K562 (cell line): ENCODE measurements around the gene PARP11. TPM values are rescaled to one million over a fixed set of nuclear protein-coding genes. Genes with fewer than 3 reads are reported as not detected.

Experiments
- ATAC-seq: fragments of 200-7000 bp; cut with Tn5 transposase; 3 replicates; pipeline ENCODE4 v1.9.1; 2020; ENCODE audit warnings: moderate library complexity
- BruUV-seq: library from RNA; stranded (reverse); fragments of 400-500 nt; replicated peaks from 2 replicates; lab custom pipeline; 2021; lab: Mats Ljungman, UMichigan
- CTCF ChIA-PET: fragments of 300-600 bp; formaldehyde crosslinking; extraction: SDS; loops from one replicate; lab custom pipeline; 2021; ENCODE audit warnings: low intra/inter-chr PET ratio; lab: Yijun Ruan, JAX
- POLR2A ChIA-PET: fragments of 300-600, 350-650 bp; sonication (Branson Sonifier 250); formaldehyde crosslinking; extraction: SDS; loops from one replicate; lab custom pipeline; 2021; ENCODE audit warnings: antibody characterized with exemption, inconsistent platforms; lab: Yijun Ruan, JAX
- DNase-seq, 4 experiments: peaks; one replicate each; pipeline versions ENCODE4 v3.0.0 to v3.0.0-alpha.2; 2011 to 2018; ENCODE audit warnings: low spot score in 3 of 4, mixed read lengths in 3 of 4; ENCODE audit errors: extremely low read depth in 1 of 4
- FAIRE-seq: peaks from 2 replicates; lab custom pipeline; 2011; peaks lifted over from hg19 to GRCh38; lab: Jason Lieb, UNC
- H2AFZ ChIP-seq: 2 replicates; pipeline ENCODE4 v1.6.0; 2011; ENCODE audit warnings: low read depth, low read length, control low read depth, inconsistent platforms
- H3K27ac ChIP-seq: fragments of 200-600 bp; 3 replicates; pipeline ENCODE4 v1.8.0; 2011; ENCODE audit warnings: low read depth, mild to moderate bottlenecking, control low read depth, inconsistent platforms, low read length, moderate library complexity, mixed read lengths; ENCODE audit errors: extremely low read depth
- H3K27me3 ChIP-seq, 2 experiments: fragments of 300-600 bp in 1 of 2; 2 replicates in 1 of 2; 3 replicates in 1 of 2; pipeline versions ENCODE4 v1.6.0 to v1.8.0; 2011; ENCODE audit warnings: inconsistent platforms in 2 of 2, low read length in 2 of 2, mild to moderate bottlenecking in 1 of 2, mixed read lengths in 1 of 2, moderate library complexity in 1 of 2; ENCODE audit not compliant: control insufficient read depth in 2 of 2, insufficient read depth in 2 of 2
- H3K36me3 ChIP-seq: fragments of 300-600 bp; 3 replicates; pipeline ENCODE4 v1.8.0; 2011; ENCODE audit warnings: mild to moderate bottlenecking, low read length, inconsistent platforms; ENCODE audit not compliant: control insufficient read depth, insufficient read depth
- H3K4me1 ChIP-seq, 2 experiments: fragments of 200-600 bp in 1 of 2; replicated peaks in 1 of 2; 2 replicates in 1 of 2; 3 replicates in 1 of 2; pipeline versions ENCODE4 v1.5.1 to v1.8.0; 2011; ENCODE audit warnings: inconsistent platforms in 2 of 2, low read length in 2 of 2, mild to moderate bottlenecking in 1 of 2, mixed read lengths in 1 of 2, moderate library complexity in 1 of 2; ENCODE audit not compliant: control insufficient read depth in 2 of 2, insufficient read depth in 2 of 2
- H3K4me2 ChIP-seq: 2 replicates; pipeline ENCODE4 v1.6.1; 2011; ENCODE audit warnings: low read length, control low read depth, inconsistent platforms, mixed read lengths; ENCODE audit not compliant: insufficient read depth
- H3K4me3 ChIP-seq: fragments of 200-600 bp; sonication (generic), shearing (Covaris generic); 2 replicates; pipeline ENCODE4 v1.5.1; 2016; ENCODE audit warnings: control low read depth, inconsistent platforms
- H3K79me2 ChIP-seq: fragments of 200-600 bp; 3 replicates; pipeline ENCODE4 v1.8.0; 2011; ENCODE audit warnings: low read length, inconsistent platforms; ENCODE audit not compliant: control insufficient read depth, insufficient read depth
- H3K9ac ChIP-seq, 2 experiments: 2 replicates each; pipeline versions ENCODE4 v1.6.0 to v1.6.1; 2011; ENCODE audit warnings: low read depth in 2 of 2, low read length in 2 of 2, control low read depth in 1 of 2, inconsistent platforms in 1 of 2, mild to moderate bottlenecking in 1 of 2, mixed read lengths in 1 of 2; ENCODE audit not compliant: insufficient read depth in 1 of 2
- H3K9me1 ChIP-seq: one replicate; pipeline ENCODE4 v1.6.0; 2011; ENCODE audit warnings: inconsistent platforms, mild to moderate bottlenecking, low read length, moderate library complexity; ENCODE audit not compliant: control insufficient read depth, insufficient read depth
- H3K9me3 ChIP-seq: replicated peaks from 2 replicates; pipeline ENCODE4 v1.5.1; 2011; ENCODE audit warnings: low read depth, low read length, inconsistent platforms; ENCODE audit not compliant: control insufficient read depth, insufficient read depth
- H4K20me1 ChIP-seq: replicated peaks from 2 replicates; pipeline ENCODE4 v1.6.1; 2011; ENCODE audit warnings: low read length, inconsistent platforms, mixed read lengths; ENCODE audit not compliant: control insufficient read depth, insufficient read depth
- CBX5 ChIP-seq: IDR thresholded peaks from 2 replicates; pipeline ENCODE4 v1.6.1; 2014; ENCODE audit warnings: low read depth, borderline replicate concordance
- CEBPG ChIP-seq, 3 experiments: fragments of 200-800 bp in 1 of 3; sonication (Bioruptor generic) in 1 of 3; sonication (generic) in 1 of 3; formaldehyde crosslinking in 1 of 3; IDR thresholded peaks in 2 of 3; conservative IDR thresholded peaks in 1 of 3; 2 replicates each; pipeline versions ENCODE4 v1.6.1 to v1.8.0; 2016 to 2022; ENCODE audit warnings: missing compliant biosample characterization in 2 of 3, missing genetic modification characterization in 2 of 3, mild to moderate bottlenecking in 1 of 3, missing genetic modification reagents in 1 of 3
- COPS2 ChIP-seq: fragments of 450-650 bp; conservative IDR thresholded peaks from 2 replicates; pipeline ENCODE4 v1.6.1; 2016; ENCODE audit warnings: mild to moderate bottlenecking, moderate library complexity
- FOXJ3 ChIP-seq: sonication (generic); formaldehyde crosslinking; IDR thresholded peaks from 2 replicates; pipeline ENCODE4 v1.4.0; 2020; ENCODE audit warnings: mild to moderate bottlenecking, missing genetic modification reagents
- FOXK2 ChIP-seq, 2 experiments: fragments of 450-650 bp; IDR thresholded peaks in 1 of 2; conservative IDR thresholded peaks in 1 of 2; 2 replicates each; pipeline ENCODE4 v1.6.1; 2016; ENCODE audit warnings: low read depth in 2 of 2, mild to moderate bottlenecking in 1 of 2
- GABPA ChIP-seq: fragments of 200-800 bp; sonication (Bioruptor generic); conservative IDR thresholded peaks from 2 replicates; pipeline ENCODE4 v1.6.1; 2016; ENCODE audit warnings: low read depth, missing genetic modification characterization, missing compliant biosample characterization
- NR3C1 ChIP-seq: sonication (generic); formaldehyde crosslinking; IDR thresholded peaks from 2 replicates; pipeline ENCODE4 v1.8.1; 2022; ENCODE audit warnings: missing genetic modification reagents
- SMAD1 ChIP-seq: fragments of 150-350 bp; IDR thresholded peaks from 2 replicates; pipeline ENCODE4 v1.6.1; 2014; ENCODE audit warnings: low read length, low read depth; ENCODE audit not compliant: partially characterized antibody
- VEZF1 ChIP-seq: fragments of 200-800 bp; sonication (Bioruptor generic); IDR thresholded peaks from 2 replicates; pipeline ENCODE4 v1.6.1; 2017; ENCODE audit warnings: missing genetic modification characterization, missing compliant biosample characterization
- ZNF740 ChIP-seq, 3 experiments: fragments of 200-800 bp in 1 of 3; sonication (Bioruptor generic) in 1 of 3; sonication (generic) in 1 of 3; formaldehyde crosslinking in 1 of 3; IDR thresholded peaks; 2 replicates each; pipeline versions ENCODE4 v1.6.1 to v1.8.0; 2016 to 2022; ENCODE audit warnings: mild to moderate bottlenecking in 2 of 3, missing compliant biosample characterization in 2 of 3, missing genetic modification characterization in 2 of 3, missing genetic modification reagents in 1 of 3
- WGBS: fragments of 100-300 bp; shearing (Covaris generic); methylation state at CpG from one replicate; pipeline ENCODE4 v1.1.6; 2016; ENCODE audit warnings: low coverage, mixed read lengths; ENCODE audit not compliant: insufficient coverage; ENCODE audit errors: missing lambda C conversion rate; 5-methylcytosine and 5-hydroxymethylcytosine counted together
- in situ Hi-C: fragments of 300-500 bp; cut with MboI; formaldehyde crosslinking; loops from 4 replicates; pipeline ENCODE4 v1.15.0; 2018; ENCODE audit warnings: inconsistent platforms, mixed read lengths
- intact Hi-C: fragments of 100-400 bp; cut with micrococcal nuclease; formaldehyde crosslinking; loops from 2 replicates; pipeline ENCODE4 v1.14.2; 2022
- polyA plus RNA-seq, 8 experiments: library from polyadenylated mRNA; depleted of rRNA in 4 of 8; stranded (reverse) in 5 of 8; unstranded in 3 of 8; fragments of >200 nt; fragmentation: Nextera tagmentation in 2 of 8; fragmentation: Illumina TruSeq in 1 of 8; extraction: Ambion mirVana in 2 of 8; extraction: Trizol in 1 of 8; gene quantifications; 2 replicates each; pipeline versions ENCODE4 v1.2.1 to v1.2.3, GENCODE V29; 2011 to 2014; ENCODE audit warnings: inconsistent platforms in 1 of 8, missing spikeins in 1 of 8
- total RNA-seq, 7 experiments: library from RNA; depleted of rRNA in 6 of 7; stranded (reverse); fragments of >200 nt in 6 of 7; fragmentation: Illumina TruSeq in 2 of 7; extraction: Trizol in 2 of 7; gene quantifications; 2 replicates each; pipeline versions ENCODE4 v1.2.1 to v1.2.3, GENCODE V29; 2011 to 2021; ENCODE audit warnings: low replicate concordance in 1 of 7
- TF ChIP-seq, protein P1 (sequence below): fragments of 250-450 bp; sonication (Bioruptor Pico); IDR thresholded peaks from 2 replicates; pipeline ENCODE4 v1.4.0; 2020; ENCODE audit warnings: mild to moderate bottlenecking, moderate library complexity, borderline replicate concordance

PARP11 gene
- total and polyA plus RNA-seq, 9 of the 15 experiments (the other 6 are each of a cell fraction or from before 2014, with no cell fraction given): 0.40 to 2.5 (median 1.4) TPM

DNA sequence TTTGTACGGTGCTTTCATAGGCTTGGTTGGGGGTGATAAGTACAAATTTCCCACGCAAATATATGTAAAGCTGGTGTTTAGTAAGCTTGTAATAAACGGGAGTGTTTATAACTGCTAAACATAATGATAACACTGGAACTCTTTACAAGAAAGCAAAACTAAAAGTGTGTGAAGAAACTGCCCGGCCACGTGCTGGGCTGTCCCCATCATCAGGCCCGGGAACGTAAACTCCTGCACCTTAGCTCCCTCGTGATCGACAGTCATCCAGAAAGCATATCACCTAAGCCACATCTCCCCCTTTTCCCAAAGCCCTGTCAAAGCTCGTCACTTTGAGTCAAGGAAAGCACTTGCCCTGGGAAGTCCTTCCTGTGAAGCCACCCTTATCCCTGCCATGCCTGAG, 18.0 kb upstream of the PARP11 start (continued):
- TF ChIP-seq FOXK2 (conservative IDR thresholded peaks at IDR 0.05 in 1 of 2, IDR thresholded peaks at IDR 0.05 in 1 of 2; ENCODE audit: low read depth in 2 of 2): no peak
- no peak for TF ChIP-seq GABPA (tag)

DNA sequence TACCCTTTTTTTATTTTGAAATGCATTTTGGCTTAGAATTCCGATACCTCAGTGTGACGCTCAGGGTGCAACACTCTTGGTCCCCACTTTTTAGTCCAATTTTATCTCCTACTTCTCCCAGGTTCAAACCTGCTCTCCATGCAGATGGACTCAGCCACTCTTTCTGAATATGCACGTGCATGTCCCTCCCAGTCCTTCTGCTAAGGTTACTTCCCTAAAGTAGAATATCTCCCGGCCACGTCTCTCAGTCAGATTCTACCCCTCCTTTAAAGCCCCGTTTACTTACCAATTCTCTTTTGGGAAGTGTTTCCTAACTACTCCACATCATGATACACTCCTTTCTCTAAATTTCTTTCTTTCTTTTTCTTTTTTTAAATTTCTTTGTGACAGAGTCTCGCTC, 15.5 kb upstream of the PARP11 start:
- in situ Hi-C loops (loop anchor here (5.0 to 25.0 kb wide), 2 partner anchors 149 to 399 kb away; no protein-coding TSS in a partner anchor), intact Hi-C loops (no loop called here)
- Histone ChIP-seq H3K4me3 (no peak overlapping the region), H3K36me3 (no peaks in the 10 kb centered on the region), H4K20me1 (no peaks in the 10 kb centered on the region; the same call in 1 of the 2 replicates), H3K9me3 (no peaks in the 10 kb centered on the region), H3K9me1 (no peaks in the 10 kb centered on the region), H3K9ac (no peak overlapping the region), H3K4me1 (no peaks in the 10 kb centered on the region), H2AFZ (no peak overlapping the region), H3K27ac (no peak overlapping the region), H3K27me3 (peaks cover 0 to 9% of the 10 kb centered on the region in 2 experiments; a peak in 2 of 5 replicates), H3K4me2 (no peak overlapping the region), H3K79me2 (no peaks in the 10 kb centered on the region)
- DNase-seq (no peak), FAIRE-seq (no peak), ATAC-seq (no peak)
- no TSS peak for BruUV-seq
- WGBS: 0% methylated on average over 4 of the region's 7 CpGs
- ChIA-PET CTCF (no interaction called here), POLR2A (no interaction called here)
- TF ChIP-seq SMAD1 (no peak), CBX5 (no peak), ZNF740 (CRISPR knock-in tag; IDR thresholded peaks at IDR 0.05) (no peak), ZNF740 (tag; IDR thresholded peaks at IDR 0.05) (no peak), CEBPG (CRISPR knock-in tag; IDR thresholded peaks at IDR 0.05) (no peak), CEBPG (tag; conservative IDR thresholded peaks at IDR 0.05 in 1 of 2, IDR thresholded peaks at IDR 0.05 in 1 of 2) (no peak), COPS2 (no peak), FOXJ3 (no peak), NR3C1 (CRISPR knock-in tag) (no peak), VEZF1 (no peak)
- TF ChIP-seq, protein P1, sequence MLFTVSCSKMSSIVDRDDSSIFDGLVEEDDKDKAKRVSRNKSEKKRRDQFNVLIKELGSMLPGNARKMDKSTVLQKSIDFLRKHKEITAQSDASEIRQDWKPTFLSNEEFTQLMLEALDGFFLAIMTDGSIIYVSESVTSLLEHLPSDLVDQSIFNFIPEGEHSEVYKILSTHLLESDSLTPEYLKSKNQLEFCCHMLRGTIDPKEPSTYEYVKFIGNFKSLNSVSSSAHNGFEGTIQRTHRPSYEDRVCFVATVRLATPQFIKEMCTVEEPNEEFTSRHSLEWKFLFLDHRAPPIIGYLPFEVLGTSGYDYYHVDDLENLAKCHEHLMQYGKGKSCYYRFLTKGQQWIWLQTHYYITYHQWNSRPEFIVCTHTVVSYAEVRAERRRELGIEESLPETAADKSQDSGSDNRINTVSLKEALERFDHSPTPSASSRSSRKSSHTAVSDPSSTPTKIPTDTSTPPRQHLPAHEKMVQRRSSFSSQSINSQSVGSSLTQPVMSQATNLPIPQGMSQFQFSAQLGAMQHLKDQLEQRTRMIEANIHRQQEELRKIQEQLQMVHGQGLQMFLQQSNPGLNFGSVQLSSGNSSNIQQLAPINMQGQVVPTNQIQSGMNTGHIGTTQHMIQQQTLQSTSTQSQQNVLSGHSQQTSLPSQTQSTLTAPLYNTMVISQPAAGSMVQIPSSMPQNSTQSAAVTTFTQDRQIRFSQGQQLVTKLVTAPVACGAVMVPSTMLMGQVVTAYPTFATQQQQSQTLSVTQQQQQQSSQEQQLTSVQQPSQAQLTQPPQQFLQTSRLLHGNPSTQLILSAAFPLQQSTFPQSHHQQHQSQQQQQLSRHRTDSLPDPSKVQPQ (CRISPR knock-in tag): no peak
